Ascending aorta (tissue), 2 donors: ENCODE data around the gene PRKRA. TPM values are rescaled to one million over a fixed set of nuclear protein-coding genes. Genes with fewer than 3 reads are reported as not detected.
A peak's percentile ranks its signal among the peaks of the same experiment; 100 is the strongest.

Source experiments
- DNase-seq, 2 donors: peaks; one replicate each; pipeline ENCODE4 v3.0.0-alpha.2; 2019; ENCODE audit warnings: low spot score in 2 of 2
- H3K27ac ChIP-seq, 2 donors: fragments of 200-600 bp; sonication (generic); one replicate each; pipeline ENCODE4 v1.5.1; 2016 to 2017; ENCODE audit warnings: mild to moderate bottlenecking in 1 of 2
- H3K27me3 ChIP-seq: fragments of 200-600 bp; sonication (generic); one replicate; pipeline ENCODE4 v1.5.1; 2017
- H3K36me3 ChIP-seq, 2 donors: fragments of 200-600 bp; sonication (generic); one replicate each; pipeline ENCODE4 v1.5.1; 2016
- H3K4me1 ChIP-seq, 2 donors: fragments of 200-600 bp; sonication (generic); one replicate each; pipeline ENCODE4 v1.5.1; 2016 to 2017; ENCODE audit warnings: mild to moderate bottlenecking in 1 of 2
- H3K4me3 ChIP-seq, 2 donors: fragments of 200-600 bp; sonication (generic); one replicate each; pipeline ENCODE4 v1.5.1; 2016 to 2017; ENCODE audit warnings: mild to moderate bottlenecking in 1 of 2
- H3K9me3 ChIP-seq, 2 donors: fragments of 200-600 bp; sonication (generic); one replicate each; pipeline ENCODE4 v1.5.1; 2016
- CTCF ChIP-seq, 3 experiments: fragments of 200-600 bp in 2 of 3; fragments of 450-650 bp in 1 of 3; sonication (generic) in 2 of 3; IDR thresholded peaks; one replicate each; pipeline ENCODE4 v1.5.1; 2016 to 2019; ENCODE audit warnings: antibody characterized with exemption in 3 of 3, mild to moderate bottlenecking in 1 of 3, moderate library complexity in 1 of 3
- intact Hi-C: fragments of 100-400 bp; cut with DNase I; formaldehyde crosslinking; loops from one replicate; pipeline ENCODE4 v1.15.1; 2023
- total RNA-seq: library from RNA; depleted of rRNA; stranded (reverse); fragments of >200 nt; gene quantifications from one replicate; pipeline ENCODE4 v1.1.0, GENCODE V29; 2016

Gene PRKRA
- total RNA-seq, 1 donor from 2014 or later: 75.5 TPM

- Histone ChIP-seq H3K4me3 (no peak overlapping the region), H3K36me3 (peaks cover 2 to 16% of the 10 kb centered on the region in 2 donors), H3K27ac (no peak overlapping the region), H3K9me3 (no peaks in the 10 kb centered on the region), H3K4me1 (peaks cover 0 to 37% of the 10 kb centered on the region in 2 donors), H3K27me3 (no peaks in the 10 kb centered on the region)
- DNase-seq: no peak
- no peak for TF ChIP-seq CTCF (IDR thresholded peaks at IDR 0.05)
- intact Hi-C loops: no loop called here
These were observed 34.4 kb upstream of the PRKRA start for GRCh38 chr2:178485356-178485755.

- Histone ChIP-seq H3K27ac (no peak overlapping the region), H3K4me1 (peaks cover 0 to 42% of the 10 kb centered on the region in 2 donors), H3K36me3 (peaks cover 0 to 7% of the 10 kb centered on the region in 2 donors), H3K4me3 (no peak overlapping the region), H3K27me3 (no peaks in the 10 kb centered on the region), H3K9me3 (no peaks in the 10 kb centered on the region)
- DNase-seq: no peak
- TF ChIP-seq CTCF (IDR thresholded peaks at IDR 0.05): no peak
- intact Hi-C loops: loop anchor here (5.0 kb wide), 2 partner anchors 38 to 292 kb away; partner anchors contain the start of gene OSBPL6
These were observed 33.5 kb upstream of the PRKRA start for GRCh38 chr2:178484245-178485041.

- TF ChIP-seq CTCF (IDR thresholded peaks at IDR 0.05): no peak
- DNase-seq: no peak
- H3K9me3 ChIP-seq: no peaks in the 10 kb centered on the region
- intact Hi-C loops: loop anchor here (5.0 kb wide), 2 partner anchors 40 to 290 kb away; partner anchors contain the start of gene OSBPL6
- peaks cover 0 to 43% of the 10 kb centered on the region in 2 donors for H3K4me1 ChIP-seq
- no peak overlapping the region for H3K27ac ChIP-seq
- no peaks in the 10 kb centered on the region for H3K27me3 ChIP-seq
- H3K4me3 ChIP-seq: peak overlapping the region; percentile 86 to 89
- H3K36me3 ChIP-seq: peaks cover 0 to 6% of the 10 kb centered on the region in 2 donors
These were observed 31.5 kb upstream of the PRKRA start for GRCh38 chr2:178482437-178482836.

- H3K9me3 ChIP-seq: no peaks in the 10 kb centered on the region
- no peak for TF ChIP-seq CTCF (IDR thresholded peaks at IDR 0.05)
- no peaks in the 10 kb centered on the region for H3K27me3 ChIP-seq
- intact Hi-C loops: loop anchor here (1.0 to 5.0 kb wide), 4 partner anchors 42 to 408 kb away; partner anchors contain the start of genes OSBPL6 and PDE11A
- H3K27ac ChIP-seq: peak within 1 kb of the TSS; percentile 78 to 94
- peak; percentile 86 to 99 for DNase-seq
- H3K4me3 ChIP-seq: peak within 1 kb of the TSS; percentile 86 to 89
- peaks cover 0 to 39% of the 10 kb centered on the region in 2 donors for H3K4me1 ChIP-seq
- H3K36me3 ChIP-seq: no peaks in the 10 kb centered on the region
These were observed 29.5 kb upstream of the PRKRA start, which contains the start of gene PLEKHA3 for GRCh38 chr2:178480227-178481181. PLEKHA3 (plus strand) TSS chr2:178480457; CDS start chr2:178480870, 413 bp downstream.

- peaks cover 0 to 32% of the 10 kb centered on the region in 2 donors for H3K4me1 ChIP-seq
- TF ChIP-seq CTCF (IDR thresholded peaks at IDR 0.05): no peak
- H3K27me3 ChIP-seq: no peaks in the 10 kb centered on the region
- H3K27ac ChIP-seq: peak overlapping the region; percentile 78 to 94
- H3K36me3 ChIP-seq: no peaks in the 10 kb centered on the region
- intact Hi-C loops: loop anchor here (1.0 to 10.0 kb wide), 6 partner anchors 43 to 1205 kb away; partner anchors contain the start of genes OSBPL6, PDE11A and RBM45
- DNase-seq: no peak
- peak overlapping the region; percentile 86 to 89 for H3K4me3 ChIP-seq
- H3K9me3 ChIP-seq: no peaks in the 10 kb centered on the region
These were observed 28.8 kb upstream of the PRKRA start for GRCh38 chr2:178479758-178480226.
